Measurements from ENCODE around the gene SLC15A3.

DNA sequence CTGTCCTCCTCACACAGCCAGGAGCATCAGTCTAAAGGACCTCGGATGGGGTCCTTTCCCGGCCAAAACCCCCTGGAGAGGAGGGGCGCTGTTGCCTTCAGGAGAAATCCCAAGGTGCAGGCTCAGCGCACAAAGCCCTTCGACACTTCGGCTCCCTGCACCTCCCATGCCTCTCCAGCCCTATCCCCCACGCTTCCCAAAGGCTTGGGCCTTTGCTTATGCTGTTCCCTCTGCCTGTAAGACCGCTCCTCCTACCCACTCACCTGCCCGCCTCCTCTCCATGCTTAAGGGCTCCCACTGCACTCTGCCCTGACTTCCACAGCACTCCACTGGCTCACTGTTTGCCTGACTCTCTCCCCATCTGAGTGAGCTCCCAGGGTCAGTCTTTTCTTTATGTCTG, 13.5 kb downstream of the SLC15A3 start:
- TF ChIP-seq, protein P1, sequence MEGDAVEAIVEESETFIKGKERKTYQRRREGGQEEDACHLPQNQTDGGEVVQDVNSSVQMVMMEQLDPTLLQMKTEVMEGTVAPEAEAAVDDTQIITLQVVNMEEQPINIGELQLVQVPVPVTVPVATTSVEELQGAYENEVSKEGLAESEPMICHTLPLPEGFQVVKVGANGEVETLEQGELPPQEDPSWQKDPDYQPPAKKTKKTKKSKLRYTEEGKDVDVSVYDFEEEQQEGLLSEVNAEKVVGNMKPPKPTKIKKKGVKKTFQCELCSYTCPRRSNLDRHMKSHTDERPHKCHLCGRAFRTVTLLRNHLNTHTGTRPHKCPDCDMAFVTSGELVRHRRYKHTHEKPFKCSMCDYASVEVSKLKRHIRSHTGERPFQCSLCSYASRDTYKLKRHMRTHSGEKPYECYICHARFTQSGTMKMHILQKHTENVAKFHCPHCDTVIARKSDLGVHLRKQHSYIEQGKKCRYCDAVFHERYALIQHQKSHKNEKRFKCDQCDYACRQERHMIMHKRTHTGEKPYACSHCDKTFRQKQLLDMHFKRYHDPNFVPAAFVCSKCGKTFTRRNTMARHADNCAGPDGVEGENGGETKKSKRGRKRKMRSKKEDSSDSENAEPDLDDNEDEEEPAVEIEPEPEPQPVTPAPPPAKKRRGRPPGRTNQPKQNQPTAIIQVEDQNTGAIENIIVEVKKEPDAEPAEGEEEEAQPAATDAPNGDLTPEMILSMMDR (IDR thresholded peaks at IDR 0.05), result no peak
- no peak for TF ChIP-seq POLR2A (IDR thresholded peaks at IDR 0.05)
